ENCODE measurements around the gene GJB2.

- TF ChIP-seq CTCF (conservative IDR thresholded peaks at IDR 0.05) (no peak), ZFX (IDR thresholded peaks at IDR 0.05) (no peak)
Observed at GRCh38 chr13:20142023-20142926, 50.5 kb downstream of the GJB2 start.
